Ectodermal cell (in vitro differentiated cells): ENCODE data around the gene TWNK.

ENCODE experiments used
- H3K27ac ChIP-seq: 2 replicates; pipeline ENCODE4 v1.7.0; 2013; ENCODE audit warnings: mild to moderate bottlenecking, low read depth, low read length; ENCODE audit not compliant: insufficient read depth, poor library complexity, severe bottlenecking
- H3K27me3 ChIP-seq: 2 replicates; pipeline ENCODE4 v1.7.0; 2013; ENCODE audit warnings: mild to moderate bottlenecking, low read length; ENCODE audit not compliant: insufficient read depth, control insufficient read depth, poor library complexity, severe bottlenecking
- H3K36me3 ChIP-seq: one replicate; pipeline ENCODE4 v1.7.0; 2013; ENCODE audit warnings: low read length; ENCODE audit not compliant: control insufficient read depth, insufficient read depth
- H3K4me1 ChIP-seq: one replicate; pipeline ENCODE4 v1.7.0; 2013; ENCODE audit warnings: low read length; ENCODE audit not compliant: control insufficient read depth, insufficient read depth
- H3K4me3 ChIP-seq: 2 replicates; pipeline ENCODE4 v1.7.0; 2013; ENCODE audit warnings: low read depth, low read length, control low read depth; ENCODE audit not compliant: insufficient read depth
- H3K9me3 ChIP-seq: 2 replicates; pipeline ENCODE4 v1.7.0; 2013; ENCODE audit warnings: mild to moderate bottlenecking, low read length, moderate library complexity; ENCODE audit not compliant: control insufficient read depth
- WGBS, 2 experiments: methylation state at CpG; one replicate each; pipeline ENCODE4 v1.1.7; 2013; ENCODE audit warnings: missing lambda C conversion rate in 2 of 2; 5-methylcytosine and 5-hydroxymethylcytosine counted together

TWNK gene

GRCh38 chr10:101001659-101002035 lies 14.3 kb downstream of the TWNK start:
- Histone ChIP-seq H3K27me3 (no peaks in the 10 kb centered on the region), H3K36me3 (peaks cover 35% of the 10 kb centered on the region), H3K4me1 (peaks cover 15% of the 10 kb centered on the region), H3K4me3 (peak overlapping the region; percentile 87), H3K27ac (no peak overlapping the region), H3K9me3 (no peaks in the 10 kb centered on the region)
- 84 to 85% methylated on average over 5 of the region's 5 CpGs for WGBS, 2 experiments

GRCh38 chr10:101002456-101002855 lies 15.1 kb downstream of the TWNK start:
- H3K27ac ChIP-seq = no peak overlapping the region
- peaks cover 15% of the 10 kb centered on the region for H3K4me1 ChIP-seq
- no peaks in the 10 kb centered on the region for H3K27me3 ChIP-seq
- peaks cover 36% of the 10 kb centered on the region for H3K36me3 ChIP-seq
- no peak overlapping the region for H3K4me3 ChIP-seq
- no peaks in the 10 kb centered on the region for H3K9me3 ChIP-seq
- WGBS, 2 experiments = 89 to 93% methylated on average over 11 of the region's 11 CpGs

GRCh38 chr10:101003639-101004206 lies 16.4 kb downstream of the TWNK start:
- Histone ChIP-seq H3K36me3 (peaks cover 36% of the 10 kb centered on the region), H3K9me3 (no peaks in the 10 kb centered on the region), H3K4me1 (peaks cover 21% of the 10 kb centered on the region), H3K27ac (no peak overlapping the region), H3K4me3 (no peak overlapping the region), H3K27me3 (no peaks in the 10 kb centered on the region)
- 96 to 97% methylated on average over 18 of the region's 18 CpGs for WGBS, 2 experiments

GRCh38 chr10:101005361-101005760 lies 18.0 kb downstream of the TWNK start:
- H3K9me3 ChIP-seq = no peaks in the 10 kb centered on the region
- 96 to 97% methylated on average over 23 of the region's 23 CpGs for WGBS, 2 experiments
- peaks cover 25% of the 10 kb centered on the region for H3K4me1 ChIP-seq
- H3K27me3 ChIP-seq = no peaks in the 10 kb centered on the region
- H3K4me3 ChIP-seq = no peak overlapping the region
- H3K27ac ChIP-seq = no peak overlapping the region
- H3K36me3 ChIP-seq = peaks cover 36% of the 10 kb centered on the region

- Histone ChIP-seq H3K9me3 (no peaks in the 10 kb centered on the region), H3K27me3 (no peaks in the 10 kb centered on the region), H3K36me3 (peaks cover 36% of the 10 kb centered on the region), H3K4me1 (peaks cover 21% of the 10 kb centered on the region), H3K27ac (no peak overlapping the region), H3K4me3 (no peak overlapping the region)
- WGBS, 2 experiments = 89 to 93% methylated on average over 2 of the region's 4 CpGs
Measured at GRCh38 chr10:101005869-101006567, 18.7 kb downstream of the TWNK start.

GRCh38 chr10:101006593-101007098 lies 19.3 kb downstream of the TWNK start:
- Histone ChIP-seq H3K27ac (no peak overlapping the region), H3K9me3 (no peaks in the 10 kb centered on the region), H3K36me3 (peaks cover 36% of the 10 kb centered on the region), H3K27me3 (no peaks in the 10 kb centered on the region), H3K4me3 (no peak overlapping the region), H3K4me1 (peaks cover 14% of the 10 kb centered on the region)
- WGBS, 2 experiments = 93 to 95% methylated on average over 33 of the region's 33 CpGs

- Histone ChIP-seq H3K4me1 (peaks cover 14% of the 10 kb centered on the region), H3K27me3 (no peaks in the 10 kb centered on the region), H3K36me3 (peaks cover 36% of the 10 kb centered on the region), H3K27ac (no peak overlapping the region), H3K9me3 (no peaks in the 10 kb centered on the region), H3K4me3 (no peak overlapping the region)
- 88 to 90% methylated on average over 11 of the region's 11 CpGs for WGBS, 2 experiments
Measured at GRCh38 chr10:101007099-101007711, 19.9 kb downstream of the TWNK start.

GRCh38 chr10:101007915-101008822 lies 20.8 kb downstream of the TWNK start:
- Histone ChIP-seq H3K4me1 (peaks cover 14% of the 10 kb centered on the region), H3K36me3 (peaks cover 35% of the 10 kb centered on the region), H3K27ac (peak overlapping the region; percentile 36), H3K27me3 (no peaks in the 10 kb centered on the region), H3K9me3 (no peaks in the 10 kb centered on the region), H3K4me3 (no peak overlapping the region)
- WGBS, 2 experiments = 77 to 81% methylated on average over 13 of the region's 13 CpGs

- no peak overlapping the region for H3K27ac ChIP-seq
- H3K36me3 ChIP-seq = peaks cover 27% of the 10 kb centered on the region
- H3K4me1 ChIP-seq = peaks cover 14% of the 10 kb centered on the region
- H3K4me3 ChIP-seq = no peak overlapping the region
- H3K27me3 ChIP-seq = no peaks in the 10 kb centered on the region
- WGBS, 2 experiments = 83 to 89% methylated on average over 6 of the region's 6 CpGs
- no peaks in the 10 kb centered on the region for H3K9me3 ChIP-seq
Measured at GRCh38 chr10:101008823-101009423, 21.6 kb downstream of the TWNK start.
